HS-5 (cell line): ENCODE results near the gene TSEN34.
"Not testable (repeated sequence)": the region's sequence is repeated elsewhere in the genome, so short reads cannot be mapped to it uniquely, and the experiment has no call there.

Source experiments
- DNase-seq: peaks from one replicate; pipeline ENCODE4 v3.0.0-alpha.2; 2012; ENCODE audit warnings: low read depth

Gene TSEN34

DNA sequence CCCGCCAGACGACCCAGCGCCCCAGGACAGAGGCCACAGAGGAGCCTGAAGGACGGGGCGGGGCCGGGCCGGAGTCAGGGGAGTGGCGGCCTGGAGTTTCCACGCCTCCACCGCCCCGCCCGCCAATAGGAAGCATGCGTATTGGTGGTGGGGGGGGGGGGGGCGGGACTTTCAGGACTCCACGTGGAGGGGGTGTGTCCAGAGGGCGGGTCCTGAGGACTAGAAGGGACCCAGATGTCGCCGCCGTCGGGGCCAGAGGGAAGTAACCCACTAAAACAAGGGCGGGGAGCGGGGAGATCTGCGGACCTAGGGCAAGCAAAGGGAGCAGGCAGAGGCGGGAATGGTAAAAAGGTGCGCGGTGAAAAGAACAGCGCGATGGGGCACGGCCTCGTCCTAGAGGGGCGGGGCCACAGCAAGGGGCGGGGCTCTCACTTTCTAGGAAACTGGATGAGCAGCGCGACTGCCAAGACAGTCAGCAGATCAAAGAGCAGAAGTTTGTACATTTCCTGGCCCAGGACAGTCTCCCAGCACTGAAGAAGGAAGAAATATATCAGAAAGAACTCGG is 28.8 kb upstream of the TSEN34 start:
- no peak for DNase-seq

DNA sequence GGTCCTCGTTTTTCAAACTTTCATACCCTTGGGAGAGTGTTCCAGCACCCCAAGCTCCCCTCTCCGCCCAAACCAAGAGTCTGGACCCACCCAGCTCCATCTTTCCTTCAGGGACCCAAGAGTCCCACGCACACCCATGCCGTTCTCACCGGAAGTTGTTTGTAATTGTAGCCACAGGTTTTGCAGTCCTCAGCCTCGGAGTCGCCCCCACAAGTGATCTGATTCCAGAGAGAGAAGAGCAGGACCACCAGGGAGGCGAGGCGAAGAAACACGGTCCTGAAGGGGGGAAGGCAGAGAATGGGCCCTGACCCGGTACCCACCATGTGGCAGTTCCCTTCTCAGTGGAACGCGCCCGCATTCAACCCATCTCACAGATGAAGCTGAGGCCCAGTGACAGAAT is 28.2 kb upstream of the TSEN34 start:
- DNase-seq, result no peak

DNA sequence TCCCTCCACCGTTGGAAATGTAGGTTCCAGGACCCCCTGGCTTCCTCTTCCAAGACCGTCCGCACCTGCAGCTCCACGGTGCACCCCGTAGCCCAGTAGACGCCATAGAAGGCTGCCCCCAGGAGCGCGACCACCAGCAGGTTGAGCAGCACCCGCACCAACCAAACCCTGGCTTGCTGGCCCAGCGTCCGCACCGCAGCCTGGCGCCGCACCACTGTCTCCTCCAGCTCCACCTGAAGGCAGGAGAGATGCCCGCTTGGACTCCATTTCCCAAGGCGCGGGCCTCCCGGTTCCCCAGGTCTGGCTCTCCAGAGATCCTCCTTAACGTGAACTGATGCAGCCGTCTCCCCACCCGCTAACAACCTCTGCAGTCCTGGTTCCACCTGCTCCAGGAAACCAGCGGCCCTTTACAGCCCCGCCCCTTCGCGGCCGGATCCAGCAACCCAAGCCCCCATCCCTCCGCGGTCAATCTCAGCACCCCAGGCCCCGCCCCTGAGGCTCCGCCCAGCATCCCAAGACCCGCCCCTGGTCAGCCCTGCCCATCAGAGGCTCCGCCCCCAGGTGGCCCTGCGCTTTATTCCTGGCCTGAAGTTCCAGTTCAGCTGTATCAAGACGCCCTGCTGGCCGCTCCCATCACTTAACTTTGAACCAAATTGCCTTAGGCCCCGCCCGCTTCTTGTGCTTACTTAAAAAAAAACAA is 26.6 kb upstream of the TSEN34 start:
- no peak for DNase-seq

DNA sequence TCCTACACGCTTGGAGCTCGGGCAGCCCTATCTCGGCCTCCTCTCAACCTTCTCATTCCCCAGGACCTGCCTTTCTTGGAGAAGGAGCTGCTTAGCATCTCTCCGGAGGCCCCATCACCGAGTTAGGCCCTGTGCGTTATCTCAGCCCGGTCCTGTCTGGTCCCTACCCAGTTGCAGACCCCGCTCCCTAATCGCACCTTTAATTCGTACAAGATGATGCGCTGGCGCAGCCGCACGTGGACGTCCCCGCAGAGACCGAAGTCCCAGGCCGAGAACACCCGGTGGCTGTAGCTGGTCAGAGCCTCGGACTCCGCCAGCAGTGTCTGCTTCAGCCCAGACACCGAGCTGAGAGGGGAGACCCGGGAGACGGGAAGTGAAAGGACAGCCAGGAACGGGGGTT is 25.9 kb upstream of the TSEN34 start:
- DNase-seq, result no peak

GRCh38 chr19:54168174-54168917 is 22.8 kb upstream of the TSEN34 start:
- DNase-seq, result peak; percentile 55

- no peak for DNase-seq
Observed at GRCh38 chr19:54169149-54169740, 21.9 kb upstream of the TSEN34 start.

DNA sequence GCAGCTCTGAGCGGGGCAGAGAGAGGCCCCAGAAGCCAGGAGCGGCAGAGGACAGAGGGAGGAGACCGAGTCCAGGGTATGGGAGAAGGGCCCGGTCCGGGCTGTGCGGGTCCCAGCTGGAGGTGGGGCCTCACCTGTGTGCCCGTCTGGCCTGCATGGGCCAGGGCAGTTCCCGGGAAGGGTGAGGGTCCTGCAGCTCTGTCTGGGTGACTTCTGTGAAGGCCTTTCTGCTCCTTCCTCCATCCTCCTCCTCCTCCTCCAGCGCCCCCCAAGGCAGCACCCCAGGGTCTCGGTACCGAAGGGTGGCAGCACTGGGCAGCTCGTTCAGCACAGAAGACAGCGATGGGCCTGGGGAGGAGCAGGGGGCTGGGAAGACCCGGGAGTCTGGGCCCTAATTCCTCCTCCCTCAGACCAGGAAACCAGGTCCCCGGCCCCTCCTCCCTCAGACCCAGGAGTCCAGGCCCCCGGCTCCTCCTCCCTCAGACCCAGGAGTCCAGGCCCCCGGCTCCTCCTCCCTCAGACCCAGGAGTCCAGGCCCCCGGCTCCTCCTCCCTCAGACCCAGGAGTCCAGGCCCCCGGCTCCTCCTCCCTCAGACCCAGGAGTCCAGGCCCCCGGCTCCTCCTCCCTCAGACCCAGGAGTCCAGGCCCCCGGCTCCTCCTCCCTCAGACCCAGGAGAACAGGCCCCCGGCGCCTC is 19.2 kb upstream of the TSEN34 start:
- not testable (repeated sequence) for DNase-seq

GRCh38 chr19:54172471-54173358 is 18.4 kb upstream of the TSEN34 start, which contains the start of gene TMC4:
TMC4 (minus strand) TSS chr19:54173160; CDS start chr19:54173117, 43 bp downstream.
- no peak for DNase-seq

GRCh38 chr19:54173359-54173699 is 17.8 kb upstream of the TSEN34 start:
- DNase-seq, result no peak

GRCh38 chr19:54173951-54174834 is 16.9 kb upstream of the TSEN34 start:
- DNase-seq, result no peak

GRCh38 chr19:54178581-54179261 is 12.4 kb upstream of the TSEN34 start:
- DNase-seq, result no peak

GRCh38 chr19:54179262-54179852 is 11.8 kb upstream of the TSEN34 start:
- no peak for DNase-seq

GRCh38 chr19:54179921-54180461 is 11.1 kb upstream of the TSEN34 start:
- no peak for DNase-seq

- DNase-seq, result no peak
Observed at GRCh38 chr19:54180691-54181091, 10.4 kb upstream of the TSEN34 start.

GRCh38 chr19:54181894-54182293 is 9.2 kb upstream of the TSEN34 start:
- DNase-seq, result not testable (repeated sequence)

GRCh38 chr19:54183431-54183830 is 7.7 kb upstream of the TSEN34 start:
- DNase-seq, result no peak

DNA sequence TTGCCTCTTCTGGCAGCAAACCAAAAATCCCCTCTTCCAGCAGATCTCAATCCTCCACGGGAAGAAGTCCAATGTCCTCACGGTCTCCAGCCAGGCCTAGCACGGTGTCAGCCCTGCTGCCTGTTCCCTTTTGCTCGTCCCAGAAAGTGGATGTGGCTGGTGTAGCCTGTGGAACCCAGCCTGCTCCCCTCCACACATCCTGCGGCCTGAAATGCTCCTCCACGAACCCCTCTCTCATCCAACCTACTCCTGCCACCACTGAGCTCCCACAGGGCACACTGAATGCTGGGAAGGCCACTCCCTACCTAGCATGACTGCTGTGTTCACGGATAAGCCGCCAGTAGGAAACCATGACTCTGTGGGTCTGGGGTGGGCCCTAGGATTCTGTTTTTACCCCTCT is 4.8 kb upstream of the TSEN34 start:
- no peak for DNase-seq

DNA sequence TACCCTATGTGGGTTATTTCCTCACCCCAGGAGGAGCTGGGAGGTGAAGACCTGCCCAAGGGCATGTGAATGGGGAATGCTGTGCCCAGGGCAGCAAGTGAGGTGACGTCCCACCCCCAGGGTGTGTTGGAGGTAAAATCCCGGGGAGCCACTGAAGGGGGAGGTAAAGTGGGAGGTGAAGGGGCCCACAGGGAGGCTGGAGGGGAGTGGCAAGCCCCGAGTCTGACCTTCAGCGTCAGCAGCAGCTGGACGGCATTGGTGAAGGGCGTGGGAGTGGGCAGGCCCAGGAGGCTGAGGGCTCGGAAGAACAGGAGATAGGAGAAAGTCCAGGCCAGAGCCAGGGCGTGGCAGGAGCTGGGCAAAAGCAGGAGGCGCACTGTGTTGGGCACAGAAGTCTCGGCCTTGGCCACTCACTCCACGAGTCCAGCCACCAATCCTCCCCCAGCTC is 4.2 kb upstream of the TSEN34 start:
- DNase-seq, result no peak
